Loucy (cell line): ENCODE results near the gene POLRMT.
A peak's percentile ranks its signal among the peaks of the same experiment; 100 is the strongest.

Source experiments
- H2AFZ ChIP-seq: fragments of 200-600 bp; sonication (generic); 2 replicates; pipeline ENCODE4 v1.6.0; 2016; ENCODE audit warnings: antibody characterized with exemption, mild to moderate bottlenecking, low read length, moderate library complexity
- H3F3A ChIP-seq: fragments of 200-600 bp; 2 replicates; pipeline ENCODE4 v1.6.0; 2016; ENCODE audit warnings: antibody characterized with exemption, low read depth, mild to moderate bottlenecking
- H3K27me3 ChIP-seq: fragments of 200-600 bp; sonication (generic); 2 replicates; pipeline ENCODE4 v1.6.1; 2014; ENCODE audit warnings: low read length, mild to moderate bottlenecking; ENCODE audit not compliant: insufficient read depth, poor library complexity, severe bottlenecking
- H3K36me3 ChIP-seq: fragments of 200-600 bp; sonication (generic); 2 replicates; pipeline ENCODE4 v1.6.1; 2016; ENCODE audit warnings: low read length; ENCODE audit not compliant: insufficient read depth
- H3K4me1 ChIP-seq: fragments of 200-600 bp; sonication (generic); 2 replicates; pipeline ENCODE4 v1.5.1; 2014; ENCODE audit warnings: low read length, mild to moderate bottlenecking; ENCODE audit not compliant: insufficient read depth, poor library complexity, severe bottlenecking
- H3K4me2 ChIP-seq: fragments of 200-600 bp; sonication (generic); 2 replicates; pipeline ENCODE4 v1.6.0; 2014; ENCODE audit warnings: antibody characterized with exemption, low read length, low read depth, mild to moderate bottlenecking; ENCODE audit not compliant: poor library complexity, severe bottlenecking
- H3K4me3 ChIP-seq: fragments of 200-600 bp; sonication (generic); 2 replicates; pipeline ENCODE4 v1.5.1; 2014; ENCODE audit warnings: low read length, mild to moderate bottlenecking, mixed read lengths; ENCODE audit not compliant: poor library complexity, severe bottlenecking
- H3K79me2 ChIP-seq: fragments of 200-600 bp; sonication (generic); 2 replicates; pipeline ENCODE4 v1.6.1; 2014; ENCODE audit warnings: low read length; ENCODE audit not compliant: insufficient read depth
- H3K9ac ChIP-seq: fragments of 200-600 bp; sonication (generic); 2 replicates; pipeline ENCODE4 v1.6.0; 2014; ENCODE audit warnings: mild to moderate bottlenecking, low read depth, low read length, moderate library complexity; ENCODE audit not compliant: poor library complexity, severe bottlenecking
- H3K9me2 ChIP-seq: fragments of 200-600 bp; sonication (generic); replicated peaks from 2 replicates; pipeline ENCODE4 v1.6.1; 2016; ENCODE audit warnings: low read depth, low read length, mixed read lengths
- H3K9me3 ChIP-seq: fragments of 200-600 bp; sonication (generic); 2 replicates; pipeline ENCODE4 v1.6.1; 2014; ENCODE audit warnings: mild to moderate bottlenecking, antibody characterized with exemption, low read length, low read depth; ENCODE audit not compliant: insufficient read depth
- H4K20me1 ChIP-seq: fragments of 200-600 bp; sonication (generic); 2 replicates; pipeline ENCODE4 v1.6.0; 2014; ENCODE audit warnings: antibody characterized with exemption, low read length, mild to moderate bottlenecking; ENCODE audit not compliant: insufficient read depth, poor library complexity, severe bottlenecking
- CTCF ChIP-seq: fragments of 200-600 bp; sonication (generic); conservative IDR thresholded peaks from 2 replicates; pipeline ENCODE4 v1.5.1; 2014; ENCODE audit warnings: mild to moderate bottlenecking, antibody characterized with exemption, low read length
- EZH2phosphoT487 ChIP-seq: fragments of 200-600 bp; IDR thresholded peaks from 2 replicates; pipeline ENCODE4 v1.6.1; 2018; ENCODE audit warnings: antibody characterized with exemption, mild to moderate bottlenecking, moderate library complexity, borderline replicate concordance

Gene POLRMT

DNA sequence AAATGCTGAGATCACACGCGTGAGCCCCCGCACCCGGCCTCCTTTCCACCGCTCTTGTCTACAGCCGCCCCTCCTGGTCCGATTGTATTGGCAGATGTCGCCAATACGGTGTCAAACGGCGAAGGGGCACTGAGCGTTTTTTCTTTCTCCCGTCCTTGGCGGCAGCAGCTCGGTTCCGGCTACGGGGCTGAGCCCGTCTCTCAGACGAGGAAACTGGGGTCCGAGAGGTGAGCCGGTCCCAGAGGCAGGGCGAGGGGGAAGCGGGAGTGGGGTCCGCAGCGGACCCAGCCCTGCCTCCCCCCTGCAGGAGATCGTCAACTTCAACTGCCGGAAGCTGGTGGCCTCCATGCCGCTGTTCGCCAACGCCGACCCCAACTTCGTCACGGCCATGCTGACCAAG is 20.4 kb downstream of the POLRMT start:
- no peaks in the 10 kb centered on the region for H3K9me3 ChIP-seq
- H3K9me2 ChIP-seq, result no peaks in the 10 kb centered on the region
- no peaks in the 10 kb centered on the region for H3K79me2 ChIP-seq
- H3K36me3 ChIP-seq, result no peaks in the 10 kb centered on the region
- no peaks in the 10 kb centered on the region for H3F3A ChIP-seq
- no peak overlapping the region for H3K4me2 ChIP-seq
- no peak overlapping the region for H3K9ac ChIP-seq
- TF ChIP-seq CTCF (no peak), EZH2phosphoT487 (no peak)
- H3K4me1 ChIP-seq, result no peaks in the 10 kb centered on the region
- no peaks in the 10 kb centered on the region for H4K20me1 ChIP-seq
- no peaks in the 10 kb centered on the region for H3K27me3 ChIP-seq
- no peak overlapping the region for H3K4me3 ChIP-seq
- H2AFZ ChIP-seq, result no peak overlapping the region

GRCh38 chr19:611481-611868 is 21.9 kb downstream of the POLRMT start:
- peak overlapping the region; percentile 64 for H3K4me2 ChIP-seq
- no peaks in the 10 kb centered on the region for H3K4me1 ChIP-seq
- H3K27me3 ChIP-seq, result no peaks in the 10 kb centered on the region
- no peaks in the 10 kb centered on the region for H3K9me2 ChIP-seq
- no peaks in the 10 kb centered on the region for H3F3A ChIP-seq
- peak overlapping the region; percentile 75 for H2AFZ ChIP-seq
- H3K36me3 ChIP-seq, result no peaks in the 10 kb centered on the region
- no peak for TF ChIP-seq CTCF
- no peak for TF ChIP-seq EZH2phosphoT487
- H3K79me2 ChIP-seq, result no peaks in the 10 kb centered on the region
- no peaks in the 10 kb centered on the region for H3K9me3 ChIP-seq
- no peaks in the 10 kb centered on the region for H4K20me1 ChIP-seq
- H3K9ac ChIP-seq, result peak overlapping the region; percentile 50
- H3K4me3 ChIP-seq, result peak overlapping the region; percentile 67

DNA sequence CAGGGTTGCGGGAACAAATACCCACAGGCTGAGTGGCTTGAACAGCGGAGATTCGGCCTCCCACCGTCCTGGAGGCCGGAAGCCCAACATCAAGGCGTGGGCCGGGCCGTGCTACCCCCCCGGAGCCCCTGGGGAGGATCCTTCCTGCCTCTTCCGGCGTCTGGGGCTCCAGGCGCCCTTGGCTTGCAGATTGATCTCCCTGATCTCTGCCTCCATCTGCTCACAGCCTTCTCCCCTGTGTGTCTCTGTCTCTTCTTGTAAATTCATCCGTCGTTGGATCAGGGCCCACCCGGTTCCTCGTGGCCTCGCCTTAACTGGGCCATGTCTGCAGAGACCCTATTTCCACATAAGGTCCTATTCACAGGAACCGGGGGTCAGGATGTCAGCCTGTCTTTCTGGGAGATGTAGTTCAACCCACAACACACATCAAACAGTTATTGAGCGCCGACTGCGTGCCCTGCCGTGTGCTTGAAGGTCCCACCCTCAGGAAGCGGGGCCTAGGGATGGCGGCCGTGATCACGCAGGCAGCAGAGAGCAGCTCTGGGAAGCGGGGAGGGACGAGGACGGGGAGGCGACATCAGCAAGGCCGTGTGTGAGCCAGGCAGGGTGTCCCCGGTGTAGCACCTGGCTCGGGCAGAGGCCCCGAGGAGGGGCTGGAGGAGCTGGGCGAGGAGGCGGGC is 22.4 kb downstream of the POLRMT start:
- Histone ChIP-seq H4K20me1 (no peaks in the 10 kb centered on the region), H3K36me3 (no peaks in the 10 kb centered on the region), H3K4me2 (peak overlapping the region; percentile 64), H3K9ac (peak overlapping the region; percentile 50), H3K27me3 (no peaks in the 10 kb centered on the region), H3K4me3 (peak overlapping the region; percentile 67), H3F3A (no peaks in the 10 kb centered on the region), H3K79me2 (no peaks in the 10 kb centered on the region), H3K4me1 (no peaks in the 10 kb centered on the region), H3K9me3 (no peaks in the 10 kb centered on the region), H2AFZ (peak overlapping the region; percentile 75), H3K9me2 (no peaks in the 10 kb centered on the region)
- TF ChIP-seq EZH2phosphoT487 (no peak), CTCF (no peak)
